HG03139 (cell line): ENCODE results near the gene CACNG1.
"Not testable (repeated sequence)": the region's sequence is repeated elsewhere in the genome, so short reads cannot be mapped to it uniquely, and the experiment has no call there.

Source experiments
- ATAC-seq: cut with Tn5 transposase; IDR thresholded peaks from one replicate; pipeline ENCODE4 v1.9.1; 2021; ENCODE audit not compliant: unreplicated experiment

CACNG1 gene

GRCh38 chr17:67024736-67025135 is 19.6 kb upstream of the CACNG1 start:
- no peak for ATAC-seq

- ATAC-seq = no peak
Observed at GRCh38 chr17:67025216-67025792, 19.1 kb upstream of the CACNG1 start.

GRCh38 chr17:67026341-67026740 is 18.0 kb upstream of the CACNG1 start:
- ATAC-seq = no peak

GRCh38 chr17:67027031-67027628 is 17.2 kb upstream of the CACNG1 start:
- no peak for ATAC-seq

GRCh38 chr17:67030641-67031040 is 13.7 kb upstream of the CACNG1 start:
- no peak for ATAC-seq

GRCh38 chr17:67032382-67032781 is 12.0 kb upstream of the CACNG1 start:
- no peak for ATAC-seq

GRCh38 chr17:67032985-67033384 is 11.4 kb upstream of the CACNG1 start:
- no peak for ATAC-seq

GRCh38 chr17:67033613-67034012 is 10.7 kb upstream of the CACNG1 start:
- no peak for ATAC-seq

GRCh38 chr17:67035131-67036083 is 8.9 kb upstream of the CACNG1 start:
- no peak for ATAC-seq

- ATAC-seq = no peak
Observed at GRCh38 chr17:67038861-67039365, 5.4 kb upstream of the CACNG1 start.

- ATAC-seq = no peak
Observed at GRCh38 chr17:67040652-67041051, 3.7 kb upstream of the CACNG1 start.

- ATAC-seq = not testable (repeated sequence)
Observed at GRCh38 chr17:67041119-67041518, 3.2 kb upstream of the CACNG1 start.

GRCh38 chr17:67041531-67041930 is 2.8 kb upstream of the CACNG1 start:
- ATAC-seq = no peak

GRCh38 chr17:67041941-67042899 is 2.1 kb upstream of the CACNG1 start:
- no peak for ATAC-seq

GRCh38 chr17:67043283-67043682 is 1.1 kb upstream of the CACNG1 start:
- no peak for ATAC-seq

GRCh38 chr17:67044940-67045339 is 586 bp downstream of the CACNG1 start:
- no peak for ATAC-seq

- ATAC-seq = no peak
Observed at GRCh38 chr17:67046398-67046797, 2.0 kb downstream of the CACNG1 start.

- ATAC-seq = no peak
Observed at GRCh38 chr17:67047382-67047781, 3.0 kb downstream of the CACNG1 start.

GRCh38 chr17:67049025-67049739 is 4.8 kb downstream of the CACNG1 start:
- ATAC-seq = no peak

- ATAC-seq = no peak
Observed at GRCh38 chr17:67050066-67050465, 5.7 kb downstream of the CACNG1 start.
